G401.6 (cell line): ENCODE data around the gene ZNF423.

Experiments
- FAIRE-seq: peaks from 2 replicates; lab custom pipeline; 2012; peaks lifted over from hg19 to GRCh38; lab: Jason Lieb, UNC

Gene ZNF423

DNA sequence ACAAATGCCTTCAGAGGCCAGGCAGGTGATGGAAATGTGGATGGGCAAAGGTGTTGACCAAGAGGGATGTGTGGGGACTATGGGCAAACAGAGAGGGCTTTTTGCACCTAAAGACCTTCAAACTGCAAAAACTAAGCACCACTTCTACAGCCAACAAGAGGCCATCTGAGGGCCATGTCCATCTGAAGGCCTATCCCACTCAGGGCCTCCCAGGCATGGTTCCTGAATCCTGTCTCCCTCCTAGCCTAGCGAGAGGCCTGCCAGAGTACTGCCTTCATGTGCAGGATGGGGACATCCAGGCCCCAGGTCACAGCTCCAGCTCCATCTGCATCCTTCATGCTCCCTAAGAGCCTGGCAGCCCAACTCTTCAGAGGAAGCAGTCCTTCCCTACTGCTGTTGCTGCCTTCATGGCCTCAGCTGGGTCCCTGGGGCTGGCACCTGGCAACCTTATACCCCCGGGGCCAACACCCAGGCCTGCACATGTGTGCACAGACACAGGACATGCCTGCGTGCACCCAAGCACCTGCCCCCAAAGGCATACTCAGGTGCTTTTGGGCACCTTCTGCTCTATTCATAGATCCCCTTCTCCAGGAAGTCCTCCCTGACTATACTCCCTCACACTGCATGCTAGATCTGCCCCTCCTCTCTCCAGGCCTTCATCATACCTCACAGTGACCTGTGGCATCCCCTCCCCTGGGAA, 387.2 kb downstream of the ZNF423 start:
- FAIRE-seq = no peak

DNA sequence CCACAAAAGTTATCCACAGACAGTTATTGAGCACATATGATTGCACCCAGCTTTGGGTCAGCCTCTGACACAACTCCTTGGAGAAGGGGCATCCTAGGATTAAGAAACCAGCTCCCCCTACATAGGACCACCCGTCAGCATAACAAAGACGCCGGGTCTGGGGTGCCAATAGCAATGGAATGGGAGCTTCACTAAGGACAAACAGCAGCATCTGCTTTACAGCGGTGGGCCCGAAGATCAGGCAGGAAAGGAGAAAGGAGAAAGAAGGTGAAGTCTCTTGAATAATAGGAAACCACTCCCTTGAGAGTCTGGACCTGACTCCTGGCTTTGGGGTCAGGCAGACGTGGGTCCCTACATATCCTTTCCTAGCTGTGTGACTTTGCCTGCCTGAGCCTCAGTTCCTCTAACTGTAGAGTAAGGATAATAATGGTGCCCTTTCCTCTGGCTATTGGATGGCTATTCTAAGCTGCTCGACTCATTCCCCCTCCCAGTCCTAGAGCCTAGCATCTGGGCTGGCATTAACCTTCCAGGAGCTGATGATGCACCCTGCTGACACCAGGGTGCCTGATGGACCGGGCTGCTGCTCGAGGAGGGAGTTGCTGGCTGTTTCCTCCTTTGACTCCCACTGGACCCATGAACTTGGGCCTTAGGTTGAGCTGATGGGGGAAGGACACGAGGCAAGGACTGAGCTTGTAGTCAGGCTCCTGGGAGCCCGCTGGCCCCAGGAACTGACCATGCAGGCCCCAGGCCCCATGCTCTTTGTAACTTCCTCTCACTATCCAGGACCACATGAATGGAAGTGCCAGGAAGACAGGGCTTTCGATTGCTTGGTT, 388.2 kb downstream of the ZNF423 start:
- FAIRE-seq = no peak

DNA sequence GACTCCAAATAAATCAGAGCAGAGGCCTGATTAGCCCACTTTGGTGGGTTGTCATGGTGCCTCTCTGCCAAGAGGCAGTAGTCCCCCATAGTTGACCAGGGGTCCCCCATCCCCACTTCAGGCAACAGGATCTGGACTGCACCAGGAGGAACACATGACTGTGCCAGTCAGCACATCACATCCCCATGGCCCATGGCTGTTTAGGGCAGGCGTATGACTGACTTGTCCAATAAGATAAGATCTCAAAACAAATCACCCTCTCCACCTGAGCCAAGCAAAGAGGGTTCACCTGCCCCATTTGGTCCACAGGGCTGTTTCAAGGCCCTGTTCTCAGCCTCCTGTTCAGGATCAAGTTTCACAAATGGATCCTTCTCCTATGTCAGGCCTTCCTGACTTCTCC, 389.0 kb downstream of the ZNF423 start:
- FAIRE-seq = no peak

DNA sequence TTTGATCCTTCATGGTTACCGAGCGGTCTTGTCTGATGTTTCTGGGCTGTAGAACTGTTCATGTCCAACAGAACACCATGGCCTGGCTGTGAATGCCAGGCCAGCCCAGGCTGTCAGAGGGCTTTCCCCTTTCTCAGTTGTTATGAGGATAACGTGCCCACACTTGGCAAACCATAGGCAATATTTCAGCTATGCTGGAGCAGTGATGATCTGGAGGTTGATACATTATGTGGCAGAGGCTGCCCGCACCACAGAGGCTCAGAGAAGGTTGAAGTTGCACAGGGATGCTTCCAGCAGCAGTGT, 389.4 kb downstream of the ZNF423 start:
- FAIRE-seq = no peak

DNA sequence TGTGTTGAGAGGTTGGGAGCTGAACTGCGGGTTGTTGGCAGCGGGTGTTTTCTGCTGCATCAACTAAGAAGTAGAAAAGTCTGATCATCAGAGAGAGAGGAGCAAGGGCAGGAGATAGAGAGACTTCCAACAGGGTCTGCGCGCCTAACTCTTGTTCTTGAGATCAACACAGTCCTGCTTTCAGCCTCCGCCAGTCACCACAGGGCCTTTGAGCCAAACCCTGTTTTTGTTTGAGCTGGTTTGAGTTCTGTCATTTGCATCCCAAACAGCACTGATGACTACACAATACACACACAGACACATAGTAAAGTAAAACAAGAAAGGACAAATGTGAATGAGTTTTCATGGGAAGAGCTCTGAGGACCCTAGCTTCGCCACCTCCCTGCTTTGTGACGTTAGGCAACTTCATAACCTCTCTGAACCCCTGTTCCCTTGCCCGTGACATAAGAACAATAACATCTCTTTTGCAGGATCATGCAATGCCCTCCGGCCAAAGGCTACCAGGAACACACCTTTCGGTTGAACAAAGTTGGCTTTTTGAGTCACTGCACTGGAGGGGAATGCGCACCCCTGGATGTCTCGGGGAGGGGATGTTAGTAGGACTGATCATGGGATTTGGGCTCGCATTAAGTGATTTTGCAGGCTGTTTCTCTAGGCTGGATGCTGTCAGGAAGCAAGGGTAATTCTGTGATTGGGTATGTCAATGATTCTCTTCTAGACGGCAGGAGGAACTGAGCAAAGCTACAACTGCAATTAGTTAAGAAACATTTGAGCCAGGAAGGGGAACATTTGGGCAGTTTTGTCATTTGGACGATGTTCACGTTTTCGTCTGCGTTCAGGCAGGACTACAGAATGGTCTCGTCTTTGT, 390.0 kb downstream of the ZNF423 start:
- FAIRE-seq = no peak

DNA sequence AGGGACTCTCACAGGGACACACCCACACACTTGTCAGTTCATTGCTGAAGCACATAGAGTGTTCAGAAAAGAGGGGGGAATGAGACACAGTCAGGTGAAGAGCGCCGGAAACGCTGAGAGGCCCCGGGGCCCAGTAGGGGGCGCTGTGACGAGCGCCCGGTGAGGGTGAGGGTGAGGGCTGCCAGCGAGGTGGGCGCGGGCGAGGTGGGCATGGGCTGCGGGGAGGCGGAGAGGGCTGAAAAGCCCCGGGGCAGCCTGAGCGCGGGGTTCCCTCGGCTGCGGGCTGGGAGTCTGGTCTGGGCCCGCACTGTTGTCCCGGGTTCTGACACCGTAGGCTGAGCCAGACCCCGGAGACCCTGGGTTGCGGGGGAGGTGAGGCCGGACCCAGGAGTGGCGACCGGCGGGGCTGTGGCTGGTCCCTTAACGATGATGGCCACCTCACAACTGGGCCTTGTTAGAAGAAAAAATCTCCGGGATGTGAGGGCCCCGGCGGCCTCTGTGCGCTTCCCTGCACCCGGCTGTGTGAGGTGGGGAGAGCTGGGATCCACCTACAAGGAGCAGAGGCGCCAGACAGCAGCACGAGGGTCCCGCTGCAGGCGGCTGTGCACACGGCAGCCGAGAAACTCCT, 390.9 kb downstream of the ZNF423 start:
- FAIRE-seq = no peak

DNA sequence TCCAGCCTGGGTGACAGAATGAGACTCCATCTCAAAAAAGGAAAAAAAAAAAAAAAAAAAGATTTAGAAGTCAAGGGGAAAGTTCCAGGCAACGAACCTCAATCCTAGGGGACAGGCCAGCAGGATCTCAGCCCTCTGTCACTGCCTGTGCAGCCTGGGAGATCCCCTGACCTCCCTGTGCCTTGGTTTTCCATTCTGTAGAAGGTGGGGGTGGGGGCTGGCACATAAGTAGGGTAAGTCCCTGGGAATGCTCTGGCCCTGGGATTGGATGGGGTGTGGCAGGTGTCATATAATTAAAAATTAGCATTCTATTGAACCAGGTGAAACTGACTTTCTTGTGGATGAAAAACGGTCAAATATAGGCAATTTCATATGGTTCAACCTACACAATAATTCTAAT, 391.8 kb downstream of the ZNF423 start:
- FAIRE-seq = no peak

DNA sequence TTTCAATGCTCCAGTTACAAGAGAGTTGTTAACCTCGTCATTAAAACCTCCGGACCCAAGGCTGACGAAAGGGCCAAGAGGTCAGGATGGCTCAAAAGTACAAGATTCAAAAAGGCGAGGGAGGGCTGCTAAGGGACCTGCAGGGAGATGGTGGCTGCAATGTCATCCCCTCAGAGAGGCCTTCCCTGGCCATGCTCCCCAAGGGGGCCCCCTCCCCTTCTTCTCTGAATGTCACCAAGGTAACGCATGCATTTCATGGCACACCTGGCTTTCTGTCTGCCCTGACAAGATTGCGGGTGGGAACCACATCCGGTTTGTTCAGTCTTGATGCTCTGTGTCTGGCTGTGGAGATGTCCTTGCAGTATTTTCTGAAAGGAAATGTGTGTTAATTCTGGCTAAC, 392.4 kb downstream of the ZNF423 start:
- FAIRE-seq = no peak

DNA sequence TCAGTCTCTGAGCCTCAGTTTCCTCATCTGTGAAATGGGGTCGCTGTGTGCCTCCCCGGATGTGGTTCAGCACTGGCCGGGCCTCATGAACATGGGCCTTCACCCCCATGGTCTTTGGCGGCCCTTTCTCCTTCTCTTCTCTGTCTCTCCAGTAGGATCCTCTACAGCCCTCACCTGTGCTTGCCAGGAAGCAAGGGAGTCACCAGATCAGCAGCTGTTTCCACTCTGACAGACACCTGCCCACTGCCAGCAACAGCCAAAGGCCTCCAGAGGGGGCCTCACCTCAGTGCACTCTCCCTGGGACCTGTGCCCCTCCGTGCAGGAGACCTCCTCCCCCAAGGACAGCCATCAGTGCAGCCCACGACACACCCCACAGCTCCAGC, 392.9 kb downstream of the ZNF423 start:
- no peak for FAIRE-seq

DNA sequence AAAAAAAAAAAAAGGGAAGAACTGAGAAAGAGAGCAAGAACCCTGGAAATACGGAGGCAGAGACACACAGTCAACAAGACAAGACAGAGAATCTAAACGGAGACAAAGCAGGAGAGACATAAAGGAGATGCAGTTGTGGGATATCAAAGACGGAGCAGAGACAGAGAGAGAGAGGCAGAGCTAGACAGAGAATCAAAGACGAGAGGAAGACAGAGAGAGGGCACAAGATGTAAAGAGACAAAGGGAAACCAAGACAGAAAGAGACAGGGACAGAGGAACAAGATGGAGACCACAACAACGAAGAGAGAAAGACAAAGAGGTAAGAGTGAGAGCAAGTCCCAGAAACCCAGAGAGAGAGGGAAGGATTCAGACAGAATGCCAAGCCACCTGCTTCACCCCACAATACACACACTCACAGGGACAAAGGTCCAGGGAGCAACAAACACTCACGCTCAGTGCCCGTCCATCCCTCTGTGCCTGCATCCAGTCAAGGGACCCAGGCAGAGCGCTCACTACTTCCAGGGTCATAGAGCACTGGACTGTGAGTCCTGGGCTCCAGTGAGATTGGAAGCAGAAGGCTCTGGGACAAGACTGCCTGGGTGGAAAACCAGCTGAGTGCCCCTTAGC, 393.4 kb downstream of the ZNF423 start:
- FAIRE-seq = no peak

DNA sequence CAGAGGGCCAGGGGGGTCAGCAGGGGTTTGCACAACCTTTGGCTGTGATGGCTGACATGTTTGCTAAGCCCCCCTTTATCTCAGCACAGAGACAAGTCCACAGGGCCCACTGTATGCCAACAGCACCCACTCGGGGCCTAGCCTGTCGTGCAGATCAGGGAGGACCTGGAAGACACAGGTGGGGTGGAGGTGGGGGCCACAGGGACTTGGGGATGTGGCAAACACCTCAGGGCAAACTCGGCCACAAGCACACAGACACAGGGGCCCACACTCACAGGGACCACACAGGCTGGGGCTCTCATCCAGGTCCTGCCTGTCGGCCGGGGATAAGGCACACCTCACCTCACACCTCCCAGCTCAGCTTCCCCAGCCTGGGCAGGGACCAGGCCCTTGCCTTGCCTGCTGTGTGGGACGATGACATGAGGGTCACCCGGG, 394.4 kb downstream of the ZNF423 start:
- FAIRE-seq = no peak

DNA sequence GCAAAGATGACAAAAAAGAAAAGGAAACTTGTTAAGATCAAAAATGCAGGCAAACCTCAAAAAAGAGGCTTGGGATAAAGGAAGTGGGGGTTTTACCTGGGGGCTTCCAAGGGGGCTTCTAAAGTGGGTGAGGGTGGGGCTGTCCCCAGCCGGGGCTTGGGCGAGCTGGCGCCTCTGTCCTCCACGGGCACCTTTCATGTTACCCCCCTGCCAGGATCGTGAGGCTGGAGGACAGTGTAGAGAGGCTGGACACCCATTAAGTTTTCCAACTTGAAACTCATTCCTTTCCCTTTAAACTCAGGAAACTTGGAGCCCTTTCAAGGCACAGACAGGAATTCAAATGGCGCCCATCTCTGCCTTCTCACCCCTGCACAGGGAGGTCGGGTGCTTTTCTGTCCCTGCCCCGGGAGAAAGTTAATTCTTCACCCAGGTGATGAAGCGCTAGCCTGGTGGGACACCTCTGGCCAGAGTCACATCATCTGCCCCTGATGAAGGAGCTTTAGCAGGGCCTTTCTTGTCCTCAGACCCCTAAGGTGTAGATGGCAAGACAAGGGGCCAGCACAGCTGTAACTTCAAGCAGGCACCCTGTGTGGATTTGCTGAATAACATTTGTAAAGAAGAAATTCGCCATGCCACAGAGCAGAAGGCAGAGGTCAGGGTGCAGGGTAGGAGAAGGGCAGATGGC, 395.0 kb downstream of the ZNF423 start:
- FAIRE-seq = no peak

DNA sequence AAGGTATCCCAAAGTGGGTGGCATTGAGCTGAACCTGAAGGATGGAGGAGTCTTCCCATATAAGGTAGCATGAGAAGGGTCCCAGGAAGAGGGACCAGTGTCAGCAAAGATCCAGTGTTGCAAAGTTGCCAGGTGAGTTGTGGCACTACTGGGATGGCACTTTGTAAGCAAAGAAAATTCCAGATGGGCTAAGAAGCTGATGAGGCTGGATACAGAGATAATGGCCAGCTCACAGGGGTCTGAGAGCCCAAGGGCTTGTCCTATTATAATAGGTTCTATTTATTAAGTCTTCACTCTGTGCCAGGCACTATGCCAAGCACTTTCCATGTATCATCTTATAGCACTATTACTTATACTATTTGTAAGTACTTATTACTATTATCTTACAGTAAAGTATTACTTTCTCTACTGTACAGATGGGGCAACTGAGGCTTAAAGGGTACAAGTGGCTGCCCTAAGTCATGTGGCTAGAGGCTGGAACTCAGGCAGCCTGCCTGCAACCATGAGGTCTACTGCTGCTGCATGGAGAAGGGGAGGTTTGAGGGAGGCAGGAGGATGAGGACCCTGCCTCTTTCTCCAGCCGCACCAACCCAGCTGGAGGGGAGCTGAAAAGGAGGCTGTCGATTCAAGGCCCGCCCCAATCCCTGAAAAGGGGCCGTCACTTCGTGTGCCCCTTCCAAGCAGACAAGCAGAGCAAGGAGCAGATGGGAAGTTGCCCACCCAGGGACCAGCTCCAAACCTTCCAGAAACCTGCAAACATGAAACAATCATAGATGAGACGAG, 395.8 kb downstream of the ZNF423 start:
- FAIRE-seq = no peak

DNA sequence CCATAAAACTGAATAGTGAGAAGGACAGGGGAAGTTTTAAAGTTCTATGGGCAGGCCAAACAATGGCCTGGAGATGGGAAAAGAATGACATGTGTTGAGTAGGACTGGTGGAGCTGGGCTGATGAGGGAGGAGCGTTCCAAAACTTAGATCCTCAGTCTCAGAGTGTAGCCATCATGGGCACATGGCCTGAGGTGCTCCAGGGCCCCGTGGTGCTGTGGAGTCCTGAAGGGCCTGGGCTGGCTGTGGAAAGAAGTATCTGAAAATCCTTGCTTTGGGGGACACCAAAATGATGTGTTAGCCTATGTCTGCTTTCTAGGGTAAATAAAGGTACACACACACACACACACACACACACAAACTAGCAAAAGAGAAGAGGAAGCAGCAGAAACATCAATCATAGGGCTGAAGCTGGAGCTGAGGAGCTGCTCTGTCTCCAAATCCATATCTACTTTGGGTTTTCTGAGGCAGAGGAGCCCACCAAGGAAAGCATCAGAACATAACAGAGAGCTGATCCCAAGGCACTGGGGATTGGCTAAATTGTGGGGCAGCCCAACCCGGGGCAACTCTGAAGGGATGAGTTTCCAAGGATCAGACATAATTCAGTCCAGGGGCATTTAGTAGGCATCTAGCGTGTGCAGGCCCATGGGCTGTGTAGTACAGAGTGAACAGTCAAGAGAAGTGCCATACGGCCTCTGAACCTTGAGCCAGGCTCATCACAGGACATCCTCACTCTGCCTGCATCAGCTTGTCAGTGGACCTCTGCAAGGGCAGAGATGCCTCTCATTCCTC, 397.1 kb downstream of the ZNF423 start:
- no peak for FAIRE-seq

DNA sequence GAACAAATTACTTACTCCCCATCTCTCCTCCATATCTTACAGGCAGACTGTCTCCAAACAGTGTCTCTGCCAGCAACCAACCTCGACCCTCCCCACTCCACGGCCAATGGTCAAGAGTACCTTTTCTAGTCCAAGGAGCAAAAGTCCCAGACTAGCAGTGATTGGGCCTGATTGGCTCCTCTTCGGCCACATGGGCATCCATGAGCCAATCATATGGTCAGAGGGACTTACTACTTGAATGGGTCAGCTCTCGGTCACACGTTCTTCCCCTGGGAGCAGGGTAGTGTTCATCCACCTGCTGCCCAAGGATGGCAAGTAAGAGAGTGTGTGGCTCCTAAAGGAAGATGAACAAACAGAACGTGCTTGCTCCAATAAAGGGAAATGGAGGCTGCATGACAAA, 397.7 kb downstream of the ZNF423 start:
- no peak for FAIRE-seq

DNA sequence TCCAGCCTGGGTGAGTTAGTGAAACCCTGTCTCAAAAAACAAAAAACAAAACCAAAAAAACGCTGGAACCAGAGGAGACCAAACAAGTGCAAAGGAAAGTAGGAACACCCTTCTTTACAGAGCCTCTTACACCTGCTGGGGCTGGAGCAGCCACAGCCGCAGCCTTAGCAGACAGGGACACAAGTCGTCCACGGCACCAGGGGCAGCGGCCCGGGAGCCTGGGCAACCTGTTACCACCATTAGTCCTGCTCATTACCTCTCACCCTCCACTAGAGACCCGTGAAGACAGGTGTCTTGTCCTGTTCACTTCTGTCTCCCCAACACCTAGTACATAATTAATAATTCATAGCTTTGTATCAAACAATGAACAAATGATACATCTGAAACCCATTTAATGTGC, 398.7 kb downstream of the ZNF423 start:
- no peak for FAIRE-seq

DNA sequence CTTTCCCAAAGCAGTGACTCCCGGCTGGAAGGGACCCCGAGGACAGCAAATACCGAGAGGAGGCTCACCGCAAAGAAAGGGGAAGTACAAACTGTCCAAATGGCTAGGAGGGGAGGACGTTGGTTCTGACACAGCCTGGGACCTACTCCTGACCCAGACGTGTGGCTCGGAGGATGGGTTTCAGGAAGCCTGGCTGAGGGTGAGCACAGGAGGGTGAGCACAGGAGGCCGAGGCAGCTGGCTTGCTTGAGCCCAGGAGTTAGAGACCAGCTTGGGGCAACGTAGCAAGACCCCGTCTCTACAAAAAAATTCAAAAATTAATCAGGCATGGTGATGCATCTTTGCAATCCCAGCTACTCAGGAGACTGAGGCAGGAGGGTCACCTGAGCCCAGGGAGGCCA, 399.1 kb downstream of the ZNF423 start:
- FAIRE-seq = no peak

DNA sequence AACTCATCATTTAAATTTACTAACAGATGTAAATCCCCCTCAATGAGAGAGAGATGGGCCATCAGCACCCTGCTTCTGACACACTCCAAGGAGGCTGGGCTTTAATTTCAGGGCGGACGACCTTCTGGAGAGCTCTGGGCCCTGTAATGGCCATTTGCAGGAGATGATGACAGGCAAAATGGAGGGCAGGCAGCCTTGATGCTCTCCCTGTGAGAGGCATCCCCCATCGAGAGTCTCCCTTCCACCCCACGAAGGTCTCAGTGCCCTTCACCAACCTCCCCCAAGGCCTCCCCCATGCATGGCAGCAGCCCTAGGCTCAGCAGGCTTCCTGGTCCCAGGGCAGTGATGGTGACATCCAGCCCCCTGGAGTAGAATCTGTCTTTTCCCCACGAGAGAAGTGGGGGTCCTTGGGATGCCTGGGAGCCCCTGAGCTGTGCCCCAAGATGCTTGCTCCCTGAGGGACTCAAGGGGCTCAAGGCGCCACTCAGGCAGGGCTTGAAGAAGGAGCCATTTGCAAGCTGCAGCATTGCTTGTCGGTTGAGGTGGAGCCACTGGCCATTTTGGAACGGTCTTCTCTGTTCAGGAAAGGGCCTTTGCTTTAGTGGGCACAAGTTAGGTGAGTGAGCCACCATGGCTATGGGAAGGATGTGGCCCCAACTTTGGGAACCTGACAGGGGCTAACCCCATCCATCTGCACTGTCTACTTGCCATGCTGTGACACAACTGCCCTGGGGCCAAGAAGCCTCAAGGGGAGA, 399.7 kb downstream of the ZNF423 start:
- FAIRE-seq = no peak
